OCI-M2 (cell line): Measurements from ENCODE around the gene RNF38.
"Not testable (repeated sequence)": the region's sequence is repeated elsewhere in the genome, so short reads cannot be mapped to it uniquely, and the experiment has no call there.

ENCODE experiments used
- DNase-seq: peaks from one replicate; lab custom pipeline; 2025; ENCODE audit not compliant: unreplicated experiment; lab: John Stamatoyannopoulos, UW

Gene RNF38

GRCh38 chr9:36407122-36407723 lies 7.2 kb upstream of the RNF38 start:
- no peak for DNase-seq

- DNase-seq = no peak
These were observed 2.5 kb upstream of the RNF38 start for GRCh38 chr9:36402536-36402935.

- DNase-seq = no peak
These were observed 1.9 kb upstream of the RNF38 start for GRCh38 chr9:36401897-36402480.

- peak; percentile 52 for DNase-seq
These were observed 1.2 kb upstream of the RNF38 start for GRCh38 chr9:36401164-36401740.

- DNase-seq = peak; percentile 52
These were observed 479 bp upstream of the RNF38 start for GRCh38 chr9:36400332-36401163.

- DNase-seq = no peak
These were observed 1.3 kb downstream of the RNF38 start for GRCh38 chr9:36398745-36399144.

- no peak for DNase-seq
These were observed 3.1 kb downstream of the RNF38 start for GRCh38 chr9:36396985-36397384.

GRCh38 chr9:36392489-36392888 lies 7.6 kb downstream of the RNF38 start:
- no peak for DNase-seq

- DNase-seq = no peak
These were observed 10.5 kb downstream of the RNF38 start for GRCh38 chr9:36389590-36389989.

GRCh38 chr9:36386396-36386965 lies 13.6 kb downstream of the RNF38 start:
- DNase-seq = not testable (repeated sequence)

- DNase-seq = no peak
These were observed 17.6 kb downstream of the RNF38 start for GRCh38 chr9:36382484-36382883.

GRCh38 chr9:36364577-36364976 lies 35.5 kb downstream of the RNF38 start:
- DNase-seq = no peak

GRCh38 chr9:36363448-36363847 lies 36.6 kb downstream of the RNF38 start:
- no peak for DNase-seq

GRCh38 chr9:36358486-36358885 lies 41.6 kb downstream of the RNF38 start:
- DNase-seq = no peak

GRCh38 chr9:36357639-36358038 lies 42.4 kb downstream of the RNF38 start:
- no peak for DNase-seq

- no peak for DNase-seq
These were observed 53.5 kb downstream of the RNF38 start for GRCh38 chr9:36346569-36346968.

- DNase-seq = no peak
These were observed 54.8 kb downstream of the RNF38 start for GRCh38 chr9:36345103-36345846.

GRCh38 chr9:36341936-36342577 lies 58.0 kb downstream of the RNF38 start:
- DNase-seq = no peak

GRCh38 chr9:36337865-36338264 lies 62.2 kb downstream of the RNF38 start:
- no peak for DNase-seq

- DNase-seq = no peak
These were observed 63.1 kb downstream of the RNF38 start for GRCh38 chr9:36337002-36337401.
